GM18867 (cell line): ENCODE results near the gene RAP1GDS1.
"Not testable (repeated sequence)": the region's sequence is repeated elsewhere in the genome, so short reads cannot be mapped to it uniquely, and the experiment has no call there.

ENCODE experiments used
- ATAC-seq: cut with Tn5 transposase; IDR thresholded peaks from one replicate; pipeline ENCODE4 v1.9.1; 2021; ENCODE audit warnings: mild to moderate bottlenecking, moderate library complexity; ENCODE audit not compliant: unreplicated experiment

Gene RAP1GDS1

DNA sequence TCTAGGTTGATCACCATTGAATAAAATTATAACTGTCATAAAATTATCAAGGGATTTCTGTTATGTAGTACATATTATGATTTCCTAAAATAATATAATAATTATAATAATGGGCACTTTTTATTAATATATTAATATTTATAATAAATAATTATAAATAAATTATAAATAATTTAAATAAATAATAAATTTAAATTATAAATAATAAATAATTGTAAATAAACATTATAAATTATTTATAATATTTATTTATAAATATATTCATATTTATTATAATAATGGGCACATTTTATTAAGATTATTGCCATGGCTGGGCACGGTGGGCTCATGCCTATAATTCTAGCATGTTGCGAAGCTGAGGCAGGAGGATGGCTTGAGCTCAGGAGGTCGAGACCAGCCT is 24.5 kb downstream of the RAP1GDS1 start:
- no peak for ATAC-seq

DNA sequence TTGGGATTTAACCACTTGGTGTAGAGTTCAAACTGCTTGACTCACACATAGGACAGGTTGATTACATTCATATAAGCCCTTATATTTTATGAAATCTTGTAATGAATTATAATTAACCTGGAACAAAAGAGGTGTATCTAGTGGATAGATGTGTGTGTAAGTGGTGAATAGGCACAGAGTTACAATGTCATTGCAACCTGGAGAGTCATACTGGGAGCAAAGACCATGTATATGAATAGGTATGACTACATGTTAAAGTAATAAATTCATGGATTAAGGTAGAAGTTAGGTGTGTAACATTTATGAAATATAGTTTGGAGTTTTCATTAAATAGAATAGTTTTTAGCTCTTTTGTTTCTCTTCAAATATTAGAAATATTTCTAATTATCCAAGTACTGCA is 26.1 kb downstream of the RAP1GDS1 start:
- ATAC-seq = no peak

DNA sequence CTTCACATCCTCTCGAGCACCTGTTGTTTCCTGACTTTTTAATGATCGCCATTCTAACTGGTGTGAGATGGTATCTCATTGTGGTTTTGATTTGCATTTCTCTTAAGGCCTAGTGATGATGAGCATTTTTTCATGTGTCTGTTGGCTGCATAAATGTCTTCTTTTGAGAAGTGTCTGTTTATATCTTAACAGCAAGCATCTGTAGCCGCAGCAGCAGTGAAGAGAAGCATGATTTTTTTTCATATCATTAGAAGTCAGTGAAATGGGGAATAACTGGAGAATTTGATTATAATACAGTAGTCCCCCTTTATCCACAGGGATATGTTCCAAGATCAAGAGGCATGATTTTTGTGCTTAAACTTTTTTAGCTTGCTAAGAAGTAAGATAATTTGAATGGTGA is 27.5 kb downstream of the RAP1GDS1 start:
- ATAC-seq = peak; percentile 51

DNA sequence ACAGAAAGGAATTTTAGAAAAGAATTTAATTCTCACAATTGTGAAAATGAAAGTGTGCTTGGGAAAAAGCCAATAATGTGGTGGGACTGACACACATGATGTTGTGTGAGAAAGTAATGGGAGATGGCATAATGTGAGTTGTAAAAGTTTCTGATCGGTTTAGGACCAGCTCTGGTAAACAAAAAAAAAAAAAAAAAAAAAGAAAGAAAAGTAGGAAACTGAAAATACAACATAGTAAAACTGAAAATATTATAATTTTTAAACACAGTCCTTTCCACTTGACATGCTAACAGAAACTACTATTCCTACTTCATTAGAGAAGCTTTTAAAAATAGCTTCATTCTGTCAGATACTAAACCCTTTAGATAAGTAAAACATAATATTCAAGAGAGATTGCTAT is 28.2 kb downstream of the RAP1GDS1 start:
- ATAC-seq = peak; percentile 83

DNA sequence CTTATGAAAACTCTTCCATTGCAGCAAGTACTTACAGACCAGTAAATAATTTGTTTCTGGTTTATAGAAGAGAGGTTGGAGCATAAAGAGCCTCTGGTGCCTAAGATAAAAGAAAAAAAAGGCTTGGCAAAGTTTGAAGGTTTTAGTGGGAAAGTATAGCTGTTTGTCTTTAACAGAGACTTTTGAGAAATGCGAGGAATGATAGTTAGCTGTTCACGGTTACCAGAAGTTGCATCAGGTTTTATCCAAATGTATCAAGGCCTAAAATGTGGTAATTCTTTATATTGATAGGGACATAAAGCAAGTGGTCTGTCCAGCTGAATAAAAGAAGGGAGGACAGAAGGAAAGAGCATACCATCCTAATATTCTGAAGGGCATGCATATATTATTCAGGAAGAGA is 29.3 kb downstream of the RAP1GDS1 start:
- ATAC-seq = no peak

DNA sequence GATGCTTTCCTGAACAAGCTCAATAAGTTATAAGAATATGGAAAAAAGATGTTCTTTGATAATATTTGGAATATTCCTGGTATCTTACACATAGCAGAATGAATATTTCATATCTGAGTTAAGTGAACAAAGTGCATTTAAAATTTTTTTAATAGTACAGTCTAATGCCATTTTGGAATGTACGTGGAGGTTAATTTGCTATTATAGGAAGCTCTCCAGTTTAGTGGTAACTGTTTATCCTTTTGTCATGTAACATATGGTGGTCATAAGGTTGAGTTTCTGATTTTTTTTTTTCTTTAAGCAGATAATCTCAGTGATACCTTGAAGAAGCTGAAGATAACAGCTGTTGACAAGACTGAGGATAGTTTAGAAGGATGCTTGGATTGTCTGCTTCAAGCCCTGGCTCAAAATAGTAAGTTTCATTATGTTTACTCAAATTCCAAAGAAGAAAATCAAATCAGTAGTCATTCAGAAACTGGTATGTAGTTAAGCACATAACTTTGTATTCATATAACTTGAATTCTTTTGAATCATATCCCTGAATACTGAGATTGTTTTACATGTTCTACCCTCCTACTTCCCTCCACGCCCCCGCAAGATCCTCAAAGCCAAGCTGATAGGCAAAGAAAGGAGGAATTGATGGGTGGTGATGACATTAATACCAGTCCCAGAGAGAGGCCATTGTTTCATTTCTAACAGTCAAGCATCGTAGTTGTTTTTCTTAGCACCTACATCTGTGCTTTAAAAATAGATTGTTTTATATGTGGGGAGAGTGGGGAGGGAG is 32.1 kb downstream of the RAP1GDS1 start:
- ATAC-seq = no peak

DNA sequence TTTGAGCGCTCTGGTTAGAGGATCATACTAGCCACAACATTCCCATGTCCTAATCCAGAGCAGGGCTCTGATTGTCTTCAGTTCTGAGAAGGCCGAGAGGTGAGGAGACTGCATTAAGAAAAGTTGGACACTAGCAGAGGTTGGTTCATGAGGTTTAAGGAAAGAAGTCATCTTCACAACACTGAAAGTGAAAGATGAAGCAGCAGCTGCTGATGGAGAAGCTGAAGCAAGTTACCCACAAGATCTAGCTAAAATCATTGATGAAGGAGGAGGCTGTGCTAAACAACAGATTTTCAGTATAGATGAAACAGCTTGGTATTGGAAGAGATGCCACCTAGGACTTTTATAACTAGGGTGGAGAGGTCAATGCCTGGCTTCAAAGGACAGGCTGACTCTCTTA is 36.8 kb downstream of the RAP1GDS1 start:
- no peak for ATAC-seq

DNA sequence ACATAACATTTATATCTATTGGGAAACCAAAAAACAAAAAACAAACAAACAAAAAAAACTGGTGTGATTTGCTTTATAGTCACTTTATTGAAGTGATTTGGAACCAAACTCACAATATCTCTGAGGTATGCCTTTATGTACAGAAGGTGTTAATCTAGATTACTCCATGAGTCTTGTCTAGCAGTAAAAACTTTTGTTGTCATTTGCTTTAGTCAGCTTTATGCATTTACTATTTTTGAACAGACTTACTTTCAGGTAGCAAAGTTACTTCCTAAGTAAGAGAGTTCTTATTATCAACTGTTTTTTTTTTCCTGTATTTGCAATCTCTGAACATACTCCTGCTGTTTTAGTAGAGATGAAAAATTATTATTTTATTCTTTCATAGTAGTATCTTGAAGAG is 39.5 kb downstream of the RAP1GDS1 start:
- no peak for ATAC-seq

DNA sequence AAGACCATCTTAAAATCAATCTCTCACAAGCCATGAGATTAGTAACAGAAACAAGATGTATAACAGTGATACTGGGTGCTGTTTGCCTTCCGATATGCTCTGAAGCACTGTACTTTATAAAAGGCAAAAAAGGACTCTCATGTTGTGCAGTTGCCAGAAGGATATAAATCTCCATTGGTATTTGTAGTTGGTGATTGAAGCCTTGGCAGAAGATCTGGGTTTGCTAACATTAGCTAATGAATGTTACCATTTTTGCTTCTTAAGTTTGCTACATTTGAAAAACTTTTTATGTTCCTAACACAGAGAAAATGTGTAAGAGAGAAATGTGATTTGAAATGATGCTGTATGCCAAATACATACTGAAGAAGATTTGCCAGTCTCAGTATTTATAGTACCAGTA is 44.4 kb downstream of the RAP1GDS1 start:
- ATAC-seq = no peak

DNA sequence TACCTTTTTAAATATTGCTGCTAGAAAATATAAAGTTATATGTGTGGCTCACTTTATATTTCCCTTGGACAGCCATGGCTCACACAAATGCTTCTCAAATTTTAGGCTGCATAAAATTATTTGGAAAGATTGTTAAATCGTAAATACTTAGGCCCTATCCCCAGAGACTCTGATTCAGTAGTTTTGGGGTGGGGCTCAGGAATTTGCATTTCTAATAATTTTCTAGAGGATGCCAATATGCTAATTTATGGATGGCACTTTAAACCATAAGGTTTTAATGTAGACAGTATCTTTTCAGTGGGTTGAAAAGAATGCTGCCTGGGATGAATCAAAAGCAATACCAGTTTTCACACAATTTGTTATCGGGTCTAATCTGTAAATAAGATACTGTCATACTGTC is 49.7 kb downstream of the RAP1GDS1 start:
- no peak for ATAC-seq

DNA sequence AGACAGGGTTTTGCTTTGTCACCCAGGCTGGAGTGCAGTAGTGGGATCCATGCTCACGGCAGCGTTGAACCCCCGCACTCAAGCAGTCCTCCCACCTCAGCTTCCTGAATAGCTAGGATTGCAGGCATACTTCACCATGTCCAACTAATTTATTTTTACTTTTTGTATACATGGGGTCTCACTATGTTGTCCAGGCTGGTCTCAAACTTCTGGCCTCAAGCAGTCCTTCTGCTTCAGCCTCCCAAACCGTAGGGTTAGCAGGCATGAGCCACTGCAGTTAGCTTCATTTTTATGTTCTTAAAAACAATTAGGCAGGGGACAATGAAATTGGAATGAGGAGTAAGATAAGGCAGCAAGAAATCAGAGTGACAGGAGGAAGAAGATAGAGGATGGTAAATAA is 50.5 kb downstream of the RAP1GDS1 start:
- ATAC-seq = no peak

DNA sequence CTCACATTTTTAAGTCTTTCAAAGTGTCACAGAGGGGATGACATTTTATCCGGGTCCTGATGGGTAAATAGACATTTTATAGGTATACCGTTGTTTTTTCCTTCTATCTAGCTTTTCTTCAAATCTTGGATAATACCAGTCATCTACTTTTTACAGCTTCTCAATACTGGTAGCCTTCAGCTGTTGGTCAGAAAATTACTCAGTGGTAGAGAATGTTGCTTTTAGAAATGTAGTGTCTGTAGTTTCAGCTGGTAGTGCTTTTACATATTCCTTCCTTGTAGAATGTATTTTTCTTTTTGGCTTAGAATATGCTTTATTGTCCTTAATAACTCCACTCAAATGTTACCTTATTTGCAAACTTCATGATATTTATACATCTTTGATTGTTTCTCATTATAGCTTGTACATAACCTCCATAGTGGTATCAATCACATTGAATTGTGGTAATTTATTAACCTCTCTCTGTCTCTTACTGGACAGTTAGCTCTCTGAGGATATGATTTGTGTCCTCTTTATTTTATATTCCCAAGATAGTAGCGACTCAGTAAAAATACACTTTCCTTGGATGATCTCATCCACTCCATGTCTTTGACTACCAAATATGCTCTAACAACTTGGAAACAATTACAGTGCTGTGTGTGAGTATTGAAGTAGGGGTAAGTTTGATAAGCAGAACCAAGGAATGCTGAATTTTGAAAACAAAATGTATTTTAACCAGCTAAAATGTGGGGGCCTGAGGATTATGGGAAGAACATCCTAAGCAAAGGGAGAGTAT is 53.8 kb downstream of the RAP1GDS1 start:
- no peak for ATAC-seq

DNA sequence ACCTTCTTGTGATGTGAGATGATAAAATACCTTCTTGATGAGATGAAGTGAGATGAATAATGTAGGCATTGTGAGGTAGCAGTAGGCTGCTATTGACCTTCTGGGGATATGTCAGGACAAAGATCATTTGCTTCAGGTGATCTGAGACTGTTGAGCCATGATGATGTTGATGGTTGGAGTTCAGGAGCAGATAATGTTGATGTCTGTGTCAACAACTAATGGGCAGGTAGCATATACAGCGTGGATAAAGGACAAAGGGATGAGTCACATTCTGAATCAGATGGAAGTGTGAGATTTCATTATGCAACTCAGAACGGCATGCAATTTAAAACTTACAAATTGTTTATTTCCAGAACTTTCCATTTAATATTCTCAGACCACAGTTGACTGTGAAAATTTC is 57.3 kb downstream of the RAP1GDS1 start:
- no peak for ATAC-seq

DNA sequence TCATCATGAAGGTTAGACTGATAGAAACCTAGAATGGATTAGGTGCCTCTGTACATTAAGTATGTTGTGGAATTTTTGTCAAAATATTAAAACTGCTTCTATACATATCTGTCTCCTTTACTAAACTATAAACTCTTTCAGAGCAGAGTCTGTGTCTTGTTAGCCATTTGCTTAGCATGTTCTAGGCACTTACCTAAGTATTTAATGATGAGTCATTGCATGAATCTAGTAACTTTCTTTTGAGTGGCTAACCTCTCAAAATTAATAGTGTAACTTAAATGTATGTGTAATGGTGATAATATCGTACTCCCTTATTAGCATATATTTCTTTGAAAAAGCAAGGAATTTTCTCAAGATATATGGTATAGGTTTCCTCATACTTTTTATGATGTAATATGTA is 57.8 kb downstream of the RAP1GDS1 start:
- no peak for ATAC-seq

DNA sequence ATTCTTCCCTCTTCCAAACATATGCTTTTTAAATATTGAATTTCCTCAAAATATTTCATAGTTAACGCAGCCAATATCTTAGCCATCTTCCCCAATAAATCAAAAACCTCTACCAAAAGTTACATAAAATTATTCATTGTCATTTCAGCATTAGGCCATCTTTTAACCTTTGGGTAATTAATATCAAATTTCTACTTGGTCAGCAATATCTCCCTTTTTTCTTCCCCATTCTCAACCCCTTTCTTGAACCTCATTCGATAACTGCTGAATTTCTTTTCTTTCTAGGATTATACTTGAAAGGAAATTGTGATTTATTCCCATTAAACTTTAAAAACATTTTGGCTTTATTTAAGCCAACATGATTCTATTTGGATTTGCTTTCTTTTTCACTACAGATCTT is 65.0 kb downstream of the RAP1GDS1 start:
- no peak for ATAC-seq

DNA sequence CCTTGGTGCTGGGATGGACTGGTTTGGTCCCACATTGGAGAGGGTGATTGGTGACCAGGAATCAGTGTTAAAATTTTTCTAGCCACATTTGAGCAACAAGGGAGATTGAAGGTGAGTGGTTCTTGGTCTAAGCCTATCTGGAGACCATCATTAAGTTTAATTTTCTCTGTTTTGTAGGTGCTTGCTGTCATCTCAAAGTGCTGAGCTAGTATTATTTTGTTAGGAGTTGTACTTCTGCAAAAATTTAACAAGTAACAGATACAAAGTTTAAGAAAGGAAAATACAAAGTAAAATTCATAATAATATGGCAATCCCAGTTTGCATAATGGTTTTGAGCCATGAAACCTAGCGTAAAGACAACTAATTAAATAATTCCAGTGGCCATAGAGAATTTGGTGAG is 66.5 kb downstream of the RAP1GDS1 start:
- ATAC-seq = no peak

DNA sequence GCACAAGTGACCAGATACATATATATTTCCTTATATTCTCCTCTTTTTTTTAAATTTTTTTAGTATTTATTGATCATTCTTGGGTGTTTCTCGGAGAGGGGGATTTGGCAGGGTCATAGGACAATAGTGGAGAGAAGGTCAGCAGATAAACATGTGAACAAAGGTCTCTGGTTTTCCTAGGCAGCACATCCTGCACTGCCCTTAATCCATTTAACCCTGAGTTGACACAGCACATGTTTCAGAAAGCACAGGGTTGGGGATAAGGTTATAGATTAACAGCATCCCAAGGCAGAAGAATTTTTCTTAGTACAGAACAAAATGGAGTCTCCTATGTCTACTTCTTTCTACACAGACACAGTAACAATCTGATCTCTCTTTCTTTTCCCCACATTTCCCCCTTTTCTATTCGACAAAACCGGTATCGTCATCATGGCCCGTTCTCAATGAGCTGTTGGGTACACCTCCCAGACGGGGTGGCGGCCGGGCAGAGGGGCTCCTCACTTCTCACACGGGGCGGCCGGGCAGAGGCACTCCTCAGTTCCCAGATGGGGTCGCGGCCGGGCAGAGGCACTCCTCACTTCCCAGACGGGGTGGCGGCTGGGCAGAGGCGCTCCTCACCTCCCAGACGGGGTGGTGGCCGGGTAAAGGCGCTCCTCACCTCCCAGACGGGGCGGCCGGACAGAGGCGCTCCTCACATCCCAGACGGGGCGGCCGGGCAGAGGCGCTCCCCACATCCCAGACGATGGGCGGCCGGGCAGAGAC is 68.9 kb downstream of the RAP1GDS1 start:
- not testable (repeated sequence) for ATAC-seq

DNA sequence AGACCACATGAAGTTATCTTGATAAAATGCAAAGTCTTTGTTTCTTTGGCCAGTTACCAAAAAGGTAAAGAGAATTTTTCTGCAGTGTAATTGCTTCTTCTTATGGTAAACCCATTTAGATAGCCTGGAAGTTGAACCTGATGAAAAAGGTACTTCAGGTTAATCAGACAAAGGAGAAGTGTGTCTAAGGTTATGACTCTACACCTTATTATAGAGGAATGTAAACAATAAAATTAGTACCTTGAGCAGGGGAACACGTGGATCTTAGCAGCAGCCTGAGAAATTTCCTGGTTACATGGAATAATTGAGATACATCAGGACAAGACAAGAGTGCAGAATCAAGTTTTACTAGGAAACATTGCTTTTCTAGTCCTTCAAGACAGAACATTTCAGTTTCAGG is 70.8 kb downstream of the RAP1GDS1 start:
- ATAC-seq = no peak

DNA sequence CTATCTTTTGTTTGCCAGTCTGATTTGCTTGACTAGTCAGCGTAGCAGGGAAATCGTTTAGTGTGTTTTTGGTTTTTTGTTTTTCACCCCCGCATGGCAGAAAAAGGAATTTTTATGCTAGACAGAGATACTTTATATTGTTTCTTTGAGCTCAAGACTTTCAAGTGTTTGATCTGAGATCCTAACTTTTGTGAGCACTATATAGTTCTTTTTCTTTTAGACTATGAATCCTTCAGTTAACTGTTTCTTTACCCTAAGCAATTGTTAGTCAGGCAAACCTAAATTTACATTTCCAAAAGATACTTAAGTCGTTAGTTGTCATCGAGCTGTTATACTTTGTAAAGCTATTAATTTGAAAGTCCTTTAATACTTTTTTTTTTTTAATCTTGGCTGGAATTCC is 73.3 kb downstream of the RAP1GDS1 start:
- ATAC-seq = no peak

DNA sequence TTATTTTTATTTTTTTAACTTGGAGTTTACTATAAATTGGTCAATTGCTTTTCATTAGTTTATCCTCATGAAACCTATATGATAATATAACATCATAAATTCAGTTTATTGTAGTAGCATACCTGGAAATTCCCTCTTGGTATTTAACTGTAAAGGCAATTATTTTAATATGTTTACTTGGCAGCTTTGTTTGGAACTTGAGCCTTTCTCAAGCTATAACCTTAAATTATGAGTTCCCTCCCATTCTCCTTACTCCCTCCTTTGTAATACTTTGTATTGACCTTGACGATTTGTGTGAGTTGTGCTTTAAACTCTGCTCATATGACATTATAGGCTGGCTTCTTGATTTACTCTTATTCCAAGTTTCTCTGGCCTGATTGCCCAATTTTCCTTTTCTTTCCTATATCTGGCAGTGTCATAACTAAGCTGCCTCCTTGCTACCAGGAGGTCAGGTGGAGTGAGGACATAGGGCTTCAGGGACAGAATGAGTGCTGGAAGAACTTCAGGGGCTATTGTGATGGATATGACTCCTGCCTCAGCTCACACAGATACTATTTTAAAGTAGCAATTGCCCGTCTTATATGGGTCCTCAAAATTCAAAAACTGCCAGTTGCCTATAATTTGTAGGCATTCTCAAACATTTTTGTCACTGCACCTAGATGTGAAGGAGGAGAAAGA is 77.7 kb downstream of the RAP1GDS1 start:
- ATAC-seq = no peak

DNA sequence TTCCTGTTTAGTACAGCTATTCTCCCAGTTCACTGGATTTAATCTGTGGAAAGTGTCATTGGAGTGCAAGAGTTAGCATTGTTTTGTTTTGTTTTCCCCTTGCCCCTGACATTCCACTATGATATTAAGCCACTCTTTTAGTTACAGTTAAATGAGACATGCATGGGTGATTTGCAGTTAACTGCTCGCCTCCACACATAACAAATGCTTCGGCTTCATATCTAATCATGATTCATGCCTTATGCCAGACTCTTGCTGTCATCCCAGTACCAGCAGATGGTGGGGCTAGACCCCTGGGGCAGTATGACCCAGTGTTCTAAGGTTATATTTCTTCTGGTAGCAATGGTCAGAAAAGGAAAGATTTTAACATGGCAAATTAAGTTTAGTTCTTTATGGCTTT is 80.1 kb downstream of the RAP1GDS1 start:
- no peak for ATAC-seq
